Endodermal cell (in vitro differentiated cells): ENCODE data around the gene BICD2. TPM values are rescaled to one million over a fixed set of nuclear protein-coding genes. Genes with fewer than 3 reads are reported as not detected.

Experiments
- DNase-seq: peaks from one replicate; pipeline ENCODE4 v3.0.0-alpha.2; 2017
- H3K27ac ChIP-seq: 2 replicates; pipeline ENCODE4 v1.5.1; 2013; ENCODE audit warnings: mild to moderate bottlenecking, low read depth, low read length, moderate library complexity
- H3K27me3 ChIP-seq: 2 replicates; pipeline ENCODE4 v1.6.1; 2013; ENCODE audit warnings: mild to moderate bottlenecking, low read length, moderate library complexity; ENCODE audit not compliant: insufficient read depth, control insufficient read depth, poor library complexity, severe bottlenecking
- H3K36me3 ChIP-seq: 2 replicates; pipeline ENCODE4 v1.7.0; 2013; ENCODE audit warnings: mild to moderate bottlenecking, low read length, moderate library complexity; ENCODE audit not compliant: control insufficient read depth, insufficient read depth
- H3K4me1 ChIP-seq: one replicate; pipeline ENCODE4 v1.7.0; 2013; ENCODE audit warnings: low read length; ENCODE audit not compliant: control insufficient read depth, insufficient read depth
- H3K4me3 ChIP-seq: 2 replicates; pipeline ENCODE4 v1.5.1; 2013; ENCODE audit warnings: mild to moderate bottlenecking, low read length, moderate library complexity
- H3K9ac ChIP-seq: 2 replicates; pipeline ENCODE4 v1.6.1; 2013; ENCODE audit warnings: mild to moderate bottlenecking, low read length, moderate library complexity; ENCODE audit not compliant: poor library complexity, severe bottlenecking; ENCODE audit errors: extremely low read depth
- H3K9me3 ChIP-seq: 2 replicates; pipeline ENCODE4 v1.6.1; 2013; ENCODE audit warnings: mild to moderate bottlenecking, low read length, moderate library complexity; ENCODE audit not compliant: control insufficient read depth
- H3K27ac Mint-ChIP-seq: 2 replicates; pipeline ENCODE4 v1.8.0; 2020; ENCODE audit warnings: mixed read lengths
- H3K27me3 Mint-ChIP-seq: 2 replicates; pipeline ENCODE4 v1.8.0; 2021; ENCODE audit warnings: mild to moderate bottlenecking, mixed read lengths; ENCODE audit not compliant: insufficient read depth
- H3K36me3 Mint-ChIP-seq: 2 replicates; pipeline ENCODE4 v1.8.0; 2020; ENCODE audit warnings: low read depth, mixed read lengths
- H3K4me1 Mint-ChIP-seq: 2 replicates; pipeline ENCODE4 v1.8.0; 2020; ENCODE audit warnings: mixed read lengths
- H3K4me3 Mint-ChIP-seq: 2 replicates; pipeline ENCODE4 v1.8.0; 2020; ENCODE audit warnings: mild to moderate bottlenecking, moderate library complexity, mixed read lengths
- H3K9me3 Mint-ChIP-seq: 2 replicates; pipeline ENCODE4 v1.8.0; 2020; ENCODE audit warnings: mild to moderate bottlenecking, mixed read lengths
- WGBS, 2 experiments: methylation state at CpG; one replicate each; pipeline versions ENCODE4 v1.1.5 to v1.1.7; 2013; ENCODE audit warnings: missing lambda C conversion rate in 2 of 2, mixed read lengths in 1 of 2; ENCODE audit not compliant: insufficient coverage in 1 of 2, insufficient read length in 1 of 2; 5-methylcytosine and 5-hydroxymethylcytosine counted together
- total RNA-seq, 2 donors: library from RNA; stranded (reverse); fragmentation: NEBNext Ultra II Directional in 1 of 2; extraction: Animal tissue kit (Norgen Biotek cat#: 25700) in 1 of 2; gene quantifications; 2 replicates in 1 of 2; 3 replicates in 1 of 2; pipeline ENCODE4 v1.2.1, GENCODE V29; 2021
- TF ChIP-seq, protein P1 (sequence below): fragments of 200-600 bp; sonication (generic); conservative IDR thresholded peaks from 2 replicates; pipeline ENCODE4 v1.5.0; 2021; ENCODE audit warnings: antibody characterized with exemption, mild to moderate bottlenecking

The BICD2 gene
- total RNA-seq, 2 donors from 2014 or later, result 20.7 to 20.9 TPM

DNA sequence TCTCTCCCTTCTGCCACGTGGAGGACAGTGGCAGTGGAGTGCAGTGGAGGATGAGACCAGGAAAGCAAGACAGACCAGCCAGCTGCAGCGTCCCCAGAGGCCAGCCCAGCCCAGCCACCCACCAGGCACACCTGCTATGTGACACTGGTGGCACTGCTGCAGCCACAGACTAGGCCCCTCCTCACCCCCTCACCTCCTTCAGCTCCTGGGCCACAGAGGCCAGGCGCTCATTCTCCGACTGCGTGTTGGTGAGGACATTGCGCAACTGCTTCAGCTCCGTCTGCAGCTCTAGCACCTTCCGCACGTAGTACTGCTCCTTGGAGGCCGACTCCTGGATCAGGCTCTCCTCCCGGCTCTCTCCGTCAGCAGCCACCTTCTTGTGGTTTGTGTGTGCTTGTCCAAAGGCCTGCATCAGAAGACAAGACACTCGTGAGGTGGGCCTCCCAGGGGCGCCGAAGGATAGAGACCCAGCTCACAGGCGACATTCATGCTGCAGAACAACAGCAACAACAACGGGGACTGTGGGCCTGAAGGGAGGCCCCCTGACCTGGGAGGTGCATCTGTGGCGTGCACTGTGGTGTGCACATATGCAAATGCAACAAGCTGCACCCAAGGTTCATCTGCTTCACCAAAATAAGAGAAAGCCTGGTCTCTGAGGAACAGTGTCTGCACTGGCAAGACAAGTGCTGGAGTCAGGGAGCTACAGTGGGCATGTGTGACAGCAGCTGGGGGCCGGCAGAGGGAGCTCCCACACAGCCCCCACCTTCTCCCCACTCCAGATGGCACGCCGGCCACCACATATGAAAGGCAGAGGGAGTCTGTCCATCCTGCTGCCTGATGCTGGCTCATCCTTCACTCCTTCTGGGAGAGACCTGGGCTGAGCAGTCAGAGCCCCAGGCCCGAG, 35.5 kb downstream of the BICD2 start:
- TF ChIP-seq, protein P1, sequence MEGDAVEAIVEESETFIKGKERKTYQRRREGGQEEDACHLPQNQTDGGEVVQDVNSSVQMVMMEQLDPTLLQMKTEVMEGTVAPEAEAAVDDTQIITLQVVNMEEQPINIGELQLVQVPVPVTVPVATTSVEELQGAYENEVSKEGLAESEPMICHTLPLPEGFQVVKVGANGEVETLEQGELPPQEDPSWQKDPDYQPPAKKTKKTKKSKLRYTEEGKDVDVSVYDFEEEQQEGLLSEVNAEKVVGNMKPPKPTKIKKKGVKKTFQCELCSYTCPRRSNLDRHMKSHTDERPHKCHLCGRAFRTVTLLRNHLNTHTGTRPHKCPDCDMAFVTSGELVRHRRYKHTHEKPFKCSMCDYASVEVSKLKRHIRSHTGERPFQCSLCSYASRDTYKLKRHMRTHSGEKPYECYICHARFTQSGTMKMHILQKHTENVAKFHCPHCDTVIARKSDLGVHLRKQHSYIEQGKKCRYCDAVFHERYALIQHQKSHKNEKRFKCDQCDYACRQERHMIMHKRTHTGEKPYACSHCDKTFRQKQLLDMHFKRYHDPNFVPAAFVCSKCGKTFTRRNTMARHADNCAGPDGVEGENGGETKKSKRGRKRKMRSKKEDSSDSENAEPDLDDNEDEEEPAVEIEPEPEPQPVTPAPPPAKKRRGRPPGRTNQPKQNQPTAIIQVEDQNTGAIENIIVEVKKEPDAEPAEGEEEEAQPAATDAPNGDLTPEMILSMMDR, result peak; percentile 67
- DNase-seq, result peak; percentile 67
- Mint-ChIP-seq H3K9me3 (no peaks in the 10 kb centered on the region), H3K27ac (no peak overlapping the region), H3K36me3 (peaks cover 15% of the 10 kb centered on the region), H3K27me3 (no peaks in the 10 kb centered on the region), H3K4me3 (no peak overlapping the region), H3K4me1 (peaks cover 5% of the 10 kb centered on the region)
- H3K36me3 ChIP-seq, result peaks cover 25% of the 10 kb centered on the region
- H3K4me1 ChIP-seq, result peaks cover 4% of the 10 kb centered on the region
- 90 to 97% methylated on average over 16 to 22 of the region's 22 CpGs for WGBS, 2 experiments
- H3K9ac ChIP-seq, result no peak overlapping the region
- no peak overlapping the region for H3K27ac ChIP-seq
- no peaks in the 10 kb centered on the region for H3K9me3 ChIP-seq
- no peaks in the 10 kb centered on the region for H3K27me3 ChIP-seq
- H3K4me3 ChIP-seq, result no peak overlapping the region

DNA sequence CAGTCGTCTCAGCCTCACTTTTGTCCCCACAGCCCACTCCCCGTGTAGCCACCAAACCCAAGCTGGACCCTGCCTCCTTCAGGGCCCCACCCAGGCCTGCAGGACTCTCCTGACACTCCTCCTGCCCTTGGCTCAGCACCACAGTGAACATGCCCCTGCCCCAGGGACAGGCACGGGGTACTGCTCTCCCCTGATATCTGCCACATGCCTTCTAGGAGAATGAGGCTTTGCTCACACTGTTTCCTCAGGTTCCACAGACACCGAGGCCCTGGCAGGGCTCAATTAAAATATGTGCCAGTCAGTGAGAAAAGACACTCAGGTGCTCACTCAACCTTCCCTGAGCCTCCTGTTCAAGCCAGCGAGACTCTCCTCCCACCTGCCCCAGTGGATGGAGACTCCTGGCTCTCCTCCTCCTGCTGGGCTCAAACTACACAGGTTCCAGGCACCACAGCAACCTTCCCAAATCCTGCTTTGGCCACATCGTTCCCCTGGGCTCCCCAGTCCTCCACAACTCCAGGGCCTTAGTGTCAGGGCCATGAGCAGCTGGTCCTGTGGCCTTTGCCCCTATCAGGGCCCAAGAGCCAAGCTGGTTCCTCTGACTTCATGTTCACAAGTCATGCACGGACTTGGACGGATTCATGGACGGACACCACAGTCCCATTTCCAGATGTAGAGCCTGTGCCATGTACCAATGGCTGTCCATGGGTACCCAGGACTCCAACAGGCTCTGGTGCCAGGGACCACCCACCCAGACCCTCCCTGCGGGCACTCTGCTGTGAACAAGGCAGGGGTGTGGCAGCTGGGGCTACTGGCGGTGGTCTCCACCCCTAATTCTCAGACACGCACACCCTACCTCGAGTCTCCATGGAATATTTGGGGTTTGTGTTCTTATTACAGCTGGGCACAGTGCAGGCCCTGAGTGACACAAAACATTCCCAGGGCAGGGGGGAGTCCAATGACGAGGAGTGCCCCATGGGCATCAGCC, 36.6 kb downstream of the BICD2 start:
- Mint-ChIP-seq H3K4me1 (peaks cover 5% of the 10 kb centered on the region), H3K4me3 (no peak overlapping the region), H3K27ac (no peak overlapping the region), H3K9me3 (no peaks in the 10 kb centered on the region), H3K36me3 (peaks cover 16% of the 10 kb centered on the region), H3K27me3 (no peaks in the 10 kb centered on the region)
- Histone ChIP-seq H3K27ac (no peak overlapping the region), H3K4me3 (no peak overlapping the region), H3K36me3 (peaks cover 25% of the 10 kb centered on the region), H3K9me3 (no peaks in the 10 kb centered on the region), H3K27me3 (no peaks in the 10 kb centered on the region), H3K9ac (no peak overlapping the region), H3K4me1 (peaks cover 4% of the 10 kb centered on the region)
- TF ChIP-seq, protein P1, result no peak
- DNase-seq, result peak; percentile 31
- 92 to 93% methylated on average over 11 to 14 of the region's 14 CpGs for WGBS, 2 experiments

DNA sequence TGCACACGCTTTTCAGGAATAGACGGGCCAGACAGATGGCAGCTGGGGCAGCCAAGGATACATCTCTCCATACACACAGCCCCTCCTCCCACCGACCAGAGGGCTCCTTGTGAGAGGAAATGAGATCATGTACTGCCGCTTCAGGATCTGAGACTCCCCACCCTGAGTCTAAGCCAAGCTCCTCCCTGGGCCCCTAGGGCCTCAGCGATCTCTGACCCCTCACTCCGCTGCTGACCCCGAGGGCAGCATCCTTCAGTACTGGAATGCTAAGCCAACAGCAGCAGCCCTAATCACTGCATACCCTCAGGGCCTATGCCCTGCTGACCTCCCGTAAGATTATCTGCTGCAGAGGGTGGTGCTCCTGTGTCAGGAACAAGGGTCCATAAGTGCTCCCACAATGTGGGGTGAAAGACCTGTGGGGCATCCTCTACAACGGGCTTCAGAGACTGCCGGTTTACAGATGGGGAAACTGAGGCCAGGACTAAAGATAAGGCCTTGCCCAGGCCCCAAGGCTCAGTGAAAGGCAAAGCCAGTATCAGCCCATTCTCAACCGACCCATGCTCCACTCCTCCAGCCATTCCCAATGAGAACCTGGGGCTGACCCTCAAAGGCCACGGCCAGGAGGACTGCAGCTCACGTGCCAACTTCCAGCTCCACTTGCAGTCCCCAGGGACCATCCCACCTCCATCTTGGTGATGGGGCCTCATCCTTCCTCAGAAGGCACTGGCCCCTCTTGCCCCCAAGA, 37.5 kb downstream of the BICD2 start:
- H3K4me1 Mint-ChIP-seq, result peaks cover 5% of the 10 kb centered on the region

More for the DNA sequence above, 37.5 kb downstream of the BICD2 start:
- no peaks in the 10 kb centered on the region for H3K9me3 Mint-ChIP-seq
- WGBS, 2 experiments, result 88 to 90% methylated on average over 7 to 13 of the region's 13 CpGs
- Histone ChIP-seq H3K27me3 (no peaks in the 10 kb centered on the region), H3K9ac (no peak overlapping the region), H3K4me3 (no peak overlapping the region), H3K4me1 (peaks cover 4% of the 10 kb centered on the region), H3K27ac (no peak overlapping the region), H3K9me3 (no peaks in the 10 kb centered on the region), H3K36me3 (peaks cover 31% of the 10 kb centered on the region)
- no peak for DNase-seq
- no peak overlapping the region for H3K4me3 Mint-ChIP-seq
- H3K36me3 Mint-ChIP-seq, result peaks cover 23% of the 10 kb centered on the region
- TF ChIP-seq, protein P1, result no peak
- no peaks in the 10 kb centered on the region for H3K27me3 Mint-ChIP-seq
- no peak overlapping the region for H3K27ac Mint-ChIP-seq
